ENCODE measurements around the gene EDA.

The EDA gene

DNA sequence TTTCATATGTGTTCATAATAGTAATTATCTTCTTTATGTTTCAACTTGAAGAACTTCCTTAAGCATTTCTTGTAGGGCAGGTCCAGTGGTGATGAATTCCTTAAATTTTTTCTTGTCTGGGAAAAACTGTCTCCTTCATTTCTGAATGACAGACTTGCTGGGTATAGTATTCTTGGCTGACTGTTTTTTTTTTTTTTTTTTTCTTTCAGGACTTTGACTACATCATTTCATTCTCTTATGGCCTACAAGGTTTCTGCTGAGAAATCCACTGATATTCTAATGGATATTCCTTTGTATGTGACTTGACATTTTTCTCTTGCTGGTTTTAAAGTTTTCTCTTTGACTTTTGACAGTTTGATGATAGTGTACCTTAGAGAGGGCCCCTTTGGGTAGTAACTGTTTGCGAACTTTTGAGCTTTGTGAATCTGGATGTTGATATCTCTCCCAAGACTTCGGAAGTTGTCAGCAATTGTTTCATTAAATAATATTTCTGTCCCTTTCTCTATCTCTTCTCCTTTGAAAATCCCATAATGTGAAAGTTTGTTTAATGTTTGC is 54.2 kb downstream of the EDA start:
- TF ChIP-seq, protein P1, sequence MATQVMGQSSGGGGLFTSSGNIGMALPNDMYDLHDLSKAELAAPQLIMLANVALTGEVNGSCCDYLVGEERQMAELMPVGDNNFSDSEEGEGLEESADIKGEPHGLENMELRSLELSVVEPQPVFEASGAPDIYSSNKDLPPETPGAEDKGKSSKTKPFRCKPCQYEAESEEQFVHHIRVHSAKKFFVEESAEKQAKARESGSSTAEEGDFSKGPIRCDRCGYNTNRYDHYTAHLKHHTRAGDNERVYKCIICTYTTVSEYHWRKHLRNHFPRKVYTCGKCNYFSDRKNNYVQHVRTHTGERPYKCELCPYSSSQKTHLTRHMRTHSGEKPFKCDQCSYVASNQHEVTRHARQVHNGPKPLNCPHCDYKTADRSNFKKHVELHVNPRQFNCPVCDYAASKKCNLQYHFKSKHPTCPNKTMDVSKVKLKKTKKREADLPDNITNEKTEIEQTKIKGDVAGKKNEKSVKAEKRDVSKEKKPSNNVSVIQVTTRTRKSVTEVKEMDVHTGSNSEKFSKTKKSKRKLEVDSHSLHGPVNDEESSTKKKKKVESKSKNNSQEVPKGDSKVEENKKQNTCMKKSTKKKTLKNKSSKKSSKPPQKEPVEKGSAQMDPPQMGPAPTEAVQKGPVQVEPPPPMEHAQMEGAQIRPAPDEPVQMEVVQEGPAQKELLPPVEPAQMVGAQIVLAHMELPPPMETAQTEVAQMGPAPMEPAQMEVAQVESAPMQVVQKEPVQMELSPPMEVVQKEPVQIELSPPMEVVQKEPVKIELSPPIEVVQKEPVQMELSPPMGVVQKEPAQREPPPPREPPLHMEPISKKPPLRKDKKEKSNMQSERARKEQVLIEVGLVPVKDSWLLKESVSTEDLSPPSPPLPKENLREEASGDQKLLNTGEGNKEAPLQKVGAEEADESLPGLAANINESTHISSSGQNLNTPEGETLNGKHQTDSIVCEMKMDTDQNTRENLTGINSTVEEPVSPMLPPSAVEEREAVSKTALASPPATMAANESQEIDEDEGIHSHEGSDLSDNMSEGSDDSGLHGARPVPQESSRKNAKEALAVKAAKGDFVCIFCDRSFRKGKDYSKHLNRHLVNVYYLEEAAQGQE (IDR thresholded peaks at IDR 0.05; ENCODE audit: insufficient read depth in 1 of 2, low read depth in 2 of 2, low read length in 2 of 2) = no peak
- TF ChIP-seq TAF1 (IDR thresholded peaks at IDR 0.05; ENCODE audit: borderline replicate concordance, insufficient read depth, low read length) (no peak), SIN3A (IDR thresholded peaks at IDR 0.05; ENCODE audit: borderline replicate concordance, insufficient read depth, low read length) (no peak), FOXP2 (optimal IDR thresholded peaks at IDR 0.05; ENCODE audit: borderline replicate concordance, extremely low read depth, extremely low read length, insufficient read depth) (no peak), POLR2AphosphoS5 (IDR thresholded peaks at IDR 0.05; ENCODE audit: low read depth, low read length) (no peak)

DNA sequence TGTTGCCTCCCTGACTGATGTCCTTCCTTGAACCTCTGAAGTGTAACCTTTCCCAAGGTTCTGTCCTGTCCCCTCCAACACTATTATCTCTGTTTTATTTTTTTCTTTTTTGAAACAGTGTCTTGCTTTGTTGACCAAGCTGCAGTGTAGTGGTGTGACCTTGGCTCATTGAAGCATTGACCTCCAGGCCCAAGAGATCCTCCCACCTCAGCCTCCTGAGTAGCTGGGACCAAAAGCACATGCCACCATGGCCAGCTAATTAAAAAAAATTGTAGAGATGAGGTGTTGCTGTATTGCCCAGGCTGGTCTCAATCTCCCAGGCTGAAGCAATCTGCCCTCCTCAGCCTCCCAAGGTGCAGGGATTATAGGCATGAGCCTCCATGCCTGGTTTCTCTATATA is 59.0 kb downstream of the EDA start:
- TF ChIP-seq TAF1 (IDR thresholded peaks at IDR 0.05; ENCODE audit: borderline replicate concordance, insufficient read depth, low read length) = no peak
- no peak for TF ChIP-seq SIN3A (IDR thresholded peaks at IDR 0.05; ENCODE audit: borderline replicate concordance, insufficient read depth, low read length)

DNA sequence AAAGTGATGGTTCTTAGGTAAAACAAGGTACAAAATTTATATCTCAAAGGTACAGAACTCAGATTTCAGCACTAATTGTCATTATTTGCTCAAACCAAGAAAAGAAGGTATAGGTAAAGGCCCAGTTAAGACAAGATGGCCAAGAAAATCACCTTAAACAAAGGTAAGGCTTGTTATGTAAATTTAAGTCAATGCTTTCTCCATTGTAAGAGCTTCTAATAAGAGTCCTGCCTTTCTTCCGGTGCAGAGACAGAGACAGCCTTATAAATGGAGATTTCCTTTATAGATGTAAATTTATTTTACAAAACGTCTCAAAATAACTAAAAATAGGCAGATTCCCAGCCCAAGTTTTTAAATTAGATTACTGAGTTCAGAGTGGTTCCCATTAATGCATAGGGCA is 89.9 kb downstream of the EDA start:
- TF ChIP-seq POLR2AphosphoS5 (IDR thresholded peaks at IDR 0.05; ENCODE audit: low read depth, low read length) (no peak), SIN3A (IDR thresholded peaks at IDR 0.05; ENCODE audit: borderline replicate concordance, insufficient read depth, low read length) (no peak), TAF1 (IDR thresholded peaks at IDR 0.05; ENCODE audit: borderline replicate concordance, insufficient read depth, low read length) (no peak)

DNA sequence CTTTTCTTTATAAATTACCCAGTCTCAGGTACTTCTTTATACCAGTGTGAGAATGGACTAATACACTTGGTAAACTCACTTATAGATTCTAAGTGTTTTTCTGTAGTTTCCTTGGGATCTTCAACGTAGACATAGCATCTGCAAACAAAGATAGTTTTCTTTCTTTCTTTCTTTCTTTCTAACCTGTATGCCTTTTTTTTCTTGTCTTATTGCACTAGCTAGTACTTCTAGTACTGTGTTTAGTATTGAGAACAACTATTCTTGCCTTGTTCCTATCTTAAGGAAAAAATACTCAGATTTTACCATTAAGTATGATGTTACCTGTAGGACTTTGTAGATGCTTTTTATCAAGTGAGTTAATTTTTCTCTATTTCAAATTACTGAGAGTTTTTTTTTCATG is 102.2 kb downstream of the EDA start:
- TF ChIP-seq, protein P1 (IDR thresholded peaks at IDR 0.05; ENCODE audit: insufficient read depth in 1 of 2, low read depth in 2 of 2, low read length in 2 of 2) = no peak
- TF ChIP-seq TAF1 (IDR thresholded peaks at IDR 0.05; ENCODE audit: borderline replicate concordance, insufficient read depth, low read length) (no peak), POLR2AphosphoS5 (IDR thresholded peaks at IDR 0.05; ENCODE audit: low read depth, low read length) (no peak), FOXP2 (optimal IDR thresholded peaks at IDR 0.05; ENCODE audit: borderline replicate concordance, extremely low read depth, extremely low read length, insufficient read depth) (no peak)

DNA sequence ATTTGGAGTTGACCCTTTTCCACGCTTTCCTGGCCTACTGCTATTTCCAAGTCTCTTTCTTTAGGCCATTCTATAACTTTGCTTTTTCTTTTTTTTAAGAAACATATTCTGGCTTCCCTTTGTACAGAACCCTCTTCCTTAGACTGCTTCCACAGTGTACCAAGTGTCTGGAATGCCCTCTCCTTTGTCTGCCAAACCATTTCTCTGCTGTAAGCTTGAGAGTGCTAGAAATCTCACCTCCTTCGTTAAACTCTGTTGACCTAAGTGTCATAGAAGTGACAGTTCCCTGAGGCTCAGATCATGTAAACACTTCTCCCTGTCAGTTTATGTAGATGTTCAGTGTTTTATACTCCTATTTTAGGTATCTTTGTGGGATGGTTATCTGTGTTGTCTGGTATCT is 108.4 kb downstream of the EDA start:
- TF ChIP-seq TAF1 (IDR thresholded peaks at IDR 0.05; ENCODE audit: borderline replicate concordance, insufficient read depth, low read length) (no peak), POLR2AphosphoS5 (IDR thresholded peaks at IDR 0.05; ENCODE audit: low read depth, low read length) (no peak), SIN3A (IDR thresholded peaks at IDR 0.05; ENCODE audit: borderline replicate concordance, insufficient read depth, low read length) (no peak), FOXP2 (optimal IDR thresholded peaks at IDR 0.05; ENCODE audit: borderline replicate concordance, extremely low read depth, extremely low read length, insufficient read depth) (no peak)
- TF ChIP-seq, protein P1 (IDR thresholded peaks at IDR 0.05; ENCODE audit: insufficient read depth in 1 of 2, low read depth in 2 of 2, low read length in 2 of 2) = no peak

DNA sequence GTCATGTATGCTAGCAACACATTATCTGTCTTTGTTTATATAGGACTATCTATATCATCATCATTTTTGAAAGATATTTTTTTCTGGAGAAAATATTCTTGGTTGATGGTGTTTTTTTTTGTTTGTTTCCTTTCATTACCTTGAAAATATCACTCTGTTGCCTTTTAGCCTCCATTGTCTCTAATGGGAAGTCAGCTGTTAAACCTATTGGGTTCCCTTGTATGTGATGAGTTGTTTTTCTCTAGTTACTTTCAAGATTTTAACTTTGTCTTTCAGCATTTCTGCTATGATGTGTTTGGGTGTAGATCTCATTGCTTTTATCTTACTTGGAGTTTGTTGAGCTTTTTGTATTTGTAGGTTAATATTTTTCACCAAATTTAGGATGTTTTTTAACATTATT is 124.4 kb downstream of the EDA start:
- TF ChIP-seq SIN3A (IDR thresholded peaks at IDR 0.05; ENCODE audit: borderline replicate concordance, insufficient read depth, low read length) (no peak), FOXP2 (optimal IDR thresholded peaks at IDR 0.05; ENCODE audit: borderline replicate concordance, extremely low read depth, extremely low read length, insufficient read depth) (no peak), POLR2AphosphoS5 (IDR thresholded peaks at IDR 0.05; ENCODE audit: low read depth, low read length) (no peak), TAF1 (IDR thresholded peaks at IDR 0.05; ENCODE audit: borderline replicate concordance, insufficient read depth, low read length) (no peak)
- TF ChIP-seq, protein P1 (IDR thresholded peaks at IDR 0.05; ENCODE audit: insufficient read depth in 1 of 2, low read depth in 2 of 2, low read length in 2 of 2) = no peak
